ENCODE data around the gene ALG1L2. TPM values are rescaled to one million over a fixed set of nuclear protein-coding genes. Genes with fewer than 3 reads are reported as not detected.
"Not testable (repeated sequence)": the region's sequence is repeated elsewhere in the genome, so short reads cannot be mapped to it uniquely, and the experiment has no call there.

Gene ALG1L2
- total RNA-seq, 1 donor from 2014 or later: 3.7 TPM

DNA sequence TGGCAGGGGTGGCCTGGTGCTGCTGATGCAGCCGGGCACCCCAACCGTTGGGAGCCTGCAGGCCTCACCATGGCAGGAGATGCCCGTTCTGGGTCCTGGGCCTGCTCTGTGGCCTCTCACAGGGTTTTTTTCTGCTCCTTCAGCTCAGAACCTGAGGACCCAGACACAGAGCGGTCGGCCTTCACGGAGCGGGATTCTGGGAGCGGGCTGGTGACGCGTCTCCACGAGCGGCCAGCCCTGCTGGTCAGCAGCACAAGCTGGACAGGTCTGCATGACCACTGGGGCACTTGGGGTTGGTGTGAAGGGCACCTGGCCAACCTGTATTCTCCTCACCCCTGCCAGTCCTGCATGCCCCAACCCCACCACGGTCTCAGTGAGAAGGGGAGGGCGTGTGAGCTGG lies 10.3 kb downstream of the ALG1L2 start:
- no peaks in the 10 kb centered on the region for H3K36me3 ChIP-seq (ENCODE audit: control insufficient read depth in 3 of 3, insufficient read depth in 3 of 3, low read length in 3 of 3)
- H3K27me3 ChIP-seq (ENCODE audit: control insufficient read depth in 3 of 3, insufficient read depth in 3 of 3, low read length in 3 of 3): peaks cover 0 to under 1% (median under 1%) of the 10 kb centered on the region in 3 donors
- H3K4me1 ChIP-seq (ENCODE audit: control insufficient read depth in 3 of 3, insufficient read depth in 3 of 3, low read length in 3 of 3): no peaks in the 10 kb centered on the region
- no peaks in the 10 kb centered on the region for H3K9me3 ChIP-seq (ENCODE audit: control insufficient read depth in 3 of 3, low read length in 3 of 3)
- no peak overlapping the region for H3K4me3 ChIP-seq (ENCODE audit: low read length in 3 of 3)
- H3K27ac ChIP-seq (ENCODE audit: low read depth, low read length): no peak overlapping the region
- no peak overlapping the region for H3K9ac ChIP-seq (ENCODE audit: low read depth in 1 of 3, low read length in 3 of 3)

DNA sequence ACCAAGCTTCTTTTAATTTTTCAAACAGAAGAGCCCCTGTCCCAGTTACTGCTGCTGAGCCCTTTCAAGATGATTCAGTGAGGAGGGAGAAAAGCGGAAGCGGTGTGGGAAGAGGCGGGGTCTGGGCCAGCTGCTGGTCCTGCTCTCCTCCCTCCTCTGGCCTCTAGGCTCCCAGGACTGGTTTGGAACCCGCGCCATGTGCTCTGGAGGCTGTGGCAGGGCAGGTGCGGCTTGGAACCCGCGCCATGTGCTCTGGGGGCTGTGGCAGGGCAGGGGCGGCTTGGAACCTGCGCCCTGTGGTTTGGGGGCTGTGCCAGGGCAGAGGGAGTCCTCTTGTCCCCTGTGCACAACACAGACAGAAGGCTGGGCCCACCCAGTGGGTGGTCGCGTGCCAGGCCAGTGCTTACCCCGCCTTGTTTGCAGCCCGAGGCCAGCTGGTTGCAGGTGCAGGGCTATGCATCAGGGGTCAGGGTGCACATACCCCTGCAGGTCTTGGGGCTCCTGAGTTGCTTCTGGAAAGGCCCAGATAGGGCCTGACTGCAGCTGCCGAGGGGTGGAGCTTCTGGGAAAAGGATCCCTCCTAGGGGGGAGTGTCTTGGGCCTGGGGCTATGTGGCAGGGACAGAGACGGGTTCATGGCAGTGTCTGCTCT lies 12.2 kb downstream of the ALG1L2 start:
- Histone ChIP-seq H3K36me3 (ENCODE audit: control insufficient read depth in 3 of 3, insufficient read depth in 3 of 3, low read length in 3 of 3) (no peaks in the 10 kb centered on the region), H3K4me1 (ENCODE audit: control insufficient read depth in 3 of 3, insufficient read depth in 3 of 3, low read length in 3 of 3) (no peaks in the 10 kb centered on the region), H3K9me3 (ENCODE audit: control insufficient read depth in 3 of 3, low read length in 3 of 3) (no peaks in the 10 kb centered on the region), H3K9ac (ENCODE audit: low read depth in 1 of 3, low read length in 3 of 3) (no peak overlapping the region), H3K27me3 (ENCODE audit: control insufficient read depth in 3 of 3, insufficient read depth in 3 of 3, low read length in 3 of 3) (peaks cover 0 to 3% (median 2%) of the 10 kb centered on the region in 3 donors), H3K27ac (ENCODE audit: low read depth, low read length) (no peak overlapping the region), H3K4me3 (ENCODE audit: low read length in 3 of 3) (no peak overlapping the region)

DNA sequence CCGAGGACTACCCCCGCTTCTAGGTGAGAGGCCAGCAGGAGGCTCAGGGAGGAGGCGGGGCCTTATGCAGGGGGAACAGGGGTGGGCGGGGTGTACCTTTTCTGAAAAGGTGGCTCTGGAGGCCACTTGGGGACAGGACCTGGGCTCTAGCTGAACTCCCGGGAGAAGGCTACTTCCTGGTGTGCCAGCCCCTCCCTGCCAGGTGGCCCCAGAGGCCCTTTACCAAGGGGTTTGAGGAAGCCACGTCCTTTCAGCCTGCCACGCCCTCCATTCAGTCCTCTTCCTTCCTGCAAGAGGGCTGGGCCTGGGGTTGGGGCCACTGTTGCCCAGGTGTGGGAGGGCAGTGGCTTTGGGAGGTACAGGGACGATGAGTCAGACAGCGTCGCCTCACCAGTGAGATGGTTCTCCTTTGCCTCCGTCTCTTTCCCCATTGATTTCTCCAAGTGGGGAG lies 12.9 kb downstream of the ALG1L2 start:
- H3K9me3 ChIP-seq (ENCODE audit: control insufficient read depth in 3 of 3, low read length in 3 of 3); H3K4me1 ChIP-seq (ENCODE audit: control insufficient read depth in 3 of 3, insufficient read depth in 3 of 3, low read length in 3 of 3); H3K27me3 ChIP-seq (ENCODE audit: control insufficient read depth in 3 of 3, insufficient read depth in 3 of 3, low read length in 3 of 3); H3K9ac ChIP-seq (ENCODE audit: low read depth in 1 of 3, low read length in 3 of 3); H3K27ac ChIP-seq (ENCODE audit: low read depth, low read length); H3K4me3 ChIP-seq (ENCODE audit: low read length in 3 of 3); H3K36me3 ChIP-seq (ENCODE audit: control insufficient read depth in 3 of 3, insufficient read depth in 3 of 3, low read length in 3 of 3): not testable (repeated sequence)

DNA sequence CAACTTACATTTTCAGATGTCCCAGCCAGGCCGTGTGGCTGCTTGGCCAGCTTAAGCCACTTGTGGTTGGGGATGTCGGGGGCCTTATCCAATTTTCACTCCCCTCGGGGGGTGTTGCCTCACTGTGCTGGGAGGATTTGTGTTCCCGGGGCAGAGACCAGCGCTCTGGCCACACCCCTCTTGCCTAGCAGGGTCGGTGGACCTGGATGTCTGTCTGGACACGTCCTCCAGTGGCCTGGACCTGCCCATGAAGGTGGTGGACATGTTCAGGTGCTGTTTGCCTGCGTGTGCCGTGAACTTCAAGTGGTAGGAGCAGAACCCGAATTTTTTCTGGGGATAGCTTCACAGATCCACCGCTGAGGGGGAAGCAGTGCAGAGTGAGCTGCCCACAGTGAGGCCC lies 14.2 kb downstream of the ALG1L2 start:
- not testable (repeated sequence) for H3K36me3 ChIP-seq (ENCODE audit: control insufficient read depth in 3 of 3, insufficient read depth in 3 of 3, low read length in 3 of 3); H3K9me3 ChIP-seq (ENCODE audit: control insufficient read depth in 3 of 3, low read length in 3 of 3); H3K4me3 ChIP-seq (ENCODE audit: low read length in 3 of 3); H3K27me3 ChIP-seq (ENCODE audit: control insufficient read depth in 3 of 3, insufficient read depth in 3 of 3, low read length in 3 of 3); H3K4me1 ChIP-seq (ENCODE audit: control insufficient read depth in 3 of 3, insufficient read depth in 3 of 3, low read length in 3 of 3); H3K9ac ChIP-seq (ENCODE audit: low read depth in 1 of 3, low read length in 3 of 3); H3K27ac ChIP-seq (ENCODE audit: low read depth, low read length)

DNA sequence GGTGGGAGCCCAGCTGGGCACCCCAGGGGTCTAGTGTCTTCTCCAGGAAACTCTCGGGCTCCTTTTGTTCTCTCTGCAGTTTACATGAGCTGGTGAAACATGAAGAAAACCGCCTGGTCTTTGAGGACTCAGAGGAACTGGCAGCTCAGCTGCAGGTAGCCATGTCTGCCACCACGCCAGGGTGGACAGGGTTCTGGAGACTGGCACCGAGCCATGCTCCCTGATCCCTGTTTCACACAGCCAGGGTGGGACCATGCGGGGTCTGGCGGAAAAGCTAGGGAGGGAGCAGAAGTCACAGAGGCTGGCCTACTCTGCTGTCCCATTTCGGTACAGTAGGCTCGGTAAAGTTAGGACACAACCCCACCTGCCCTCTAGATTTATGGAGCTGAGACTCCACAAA lies 15.5 kb downstream of the ALG1L2 start:
- not testable (repeated sequence) for H3K27me3 ChIP-seq (ENCODE audit: control insufficient read depth in 3 of 3, insufficient read depth in 3 of 3, low read length in 3 of 3)

DNA sequence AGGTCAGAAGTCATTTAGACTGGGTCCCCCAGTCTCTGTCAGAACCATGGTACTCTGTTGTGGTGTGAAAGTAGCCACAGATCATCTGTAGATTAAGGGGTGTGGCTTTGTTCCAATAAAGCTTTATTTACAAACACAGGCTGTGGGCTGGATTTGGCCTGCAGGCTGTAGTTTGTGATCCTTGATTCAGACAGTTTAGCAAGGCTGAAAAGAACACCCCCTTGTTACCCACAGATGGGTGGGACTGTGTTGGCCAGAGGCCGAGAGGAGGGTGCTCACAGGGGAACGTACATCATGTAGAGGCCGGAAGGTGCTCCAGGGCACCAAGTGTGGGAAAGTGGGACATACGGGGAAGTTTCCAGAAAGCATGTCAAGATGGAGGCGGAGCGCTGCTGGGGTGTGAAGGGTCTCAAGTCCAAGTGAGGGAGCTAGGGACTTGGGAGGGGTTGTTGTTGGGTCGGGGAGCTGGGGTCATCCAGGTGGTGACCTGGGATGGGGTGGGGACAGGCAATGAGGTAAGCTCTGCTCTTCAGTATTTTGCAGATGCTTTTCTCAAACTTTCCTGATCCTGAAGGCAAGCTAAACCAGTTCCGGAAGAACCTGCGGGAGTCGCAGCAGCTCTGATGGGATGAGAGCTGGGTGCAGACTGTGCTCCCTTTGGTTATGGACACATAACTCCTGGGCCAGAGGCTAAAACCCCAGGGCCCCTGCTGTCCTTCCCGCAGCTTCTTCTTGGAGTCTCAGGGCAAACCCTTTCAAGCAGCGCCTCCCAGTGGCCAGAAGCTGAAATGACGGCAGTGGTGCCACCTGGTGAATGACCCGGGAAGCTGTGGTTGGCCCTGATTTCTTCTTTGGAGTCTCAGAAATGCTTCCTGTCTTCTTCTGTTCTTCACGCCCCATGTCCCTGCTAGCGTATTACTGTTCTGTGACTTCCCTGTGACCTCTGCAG lies 16.3 kb downstream of the ALG1L2 start:
- H3K4me3 ChIP-seq (ENCODE audit: low read length in 3 of 3); H3K9me3 ChIP-seq (ENCODE audit: control insufficient read depth in 3 of 3, low read length in 3 of 3); H3K36me3 ChIP-seq (ENCODE audit: control insufficient read depth in 3 of 3, insufficient read depth in 3 of 3, low read length in 3 of 3); H3K9ac ChIP-seq (ENCODE audit: low read depth in 1 of 3, low read length in 3 of 3); H3K27ac ChIP-seq (ENCODE audit: low read depth, low read length); H3K27me3 ChIP-seq (ENCODE audit: control insufficient read depth in 3 of 3, insufficient read depth in 3 of 3, low read length in 3 of 3); H3K4me1 ChIP-seq (ENCODE audit: control insufficient read depth in 3 of 3, insufficient read depth in 3 of 3, low read length in 3 of 3): not testable (repeated sequence)

More for the DNA sequence above, 15.5 kb downstream of the ALG1L2 start:
- H3K36me3 ChIP-seq (ENCODE audit: control insufficient read depth in 3 of 3, insufficient read depth in 3 of 3, low read length in 3 of 3); H3K4me1 ChIP-seq (ENCODE audit: control insufficient read depth in 3 of 3, insufficient read depth in 3 of 3, low read length in 3 of 3); H3K9me3 ChIP-seq (ENCODE audit: control insufficient read depth in 3 of 3, low read length in 3 of 3); H3K9ac ChIP-seq (ENCODE audit: low read depth in 1 of 3, low read length in 3 of 3); H3K4me3 ChIP-seq (ENCODE audit: low read length in 3 of 3); H3K27ac ChIP-seq (ENCODE audit: low read depth, low read length): not testable (repeated sequence)

DNA sequence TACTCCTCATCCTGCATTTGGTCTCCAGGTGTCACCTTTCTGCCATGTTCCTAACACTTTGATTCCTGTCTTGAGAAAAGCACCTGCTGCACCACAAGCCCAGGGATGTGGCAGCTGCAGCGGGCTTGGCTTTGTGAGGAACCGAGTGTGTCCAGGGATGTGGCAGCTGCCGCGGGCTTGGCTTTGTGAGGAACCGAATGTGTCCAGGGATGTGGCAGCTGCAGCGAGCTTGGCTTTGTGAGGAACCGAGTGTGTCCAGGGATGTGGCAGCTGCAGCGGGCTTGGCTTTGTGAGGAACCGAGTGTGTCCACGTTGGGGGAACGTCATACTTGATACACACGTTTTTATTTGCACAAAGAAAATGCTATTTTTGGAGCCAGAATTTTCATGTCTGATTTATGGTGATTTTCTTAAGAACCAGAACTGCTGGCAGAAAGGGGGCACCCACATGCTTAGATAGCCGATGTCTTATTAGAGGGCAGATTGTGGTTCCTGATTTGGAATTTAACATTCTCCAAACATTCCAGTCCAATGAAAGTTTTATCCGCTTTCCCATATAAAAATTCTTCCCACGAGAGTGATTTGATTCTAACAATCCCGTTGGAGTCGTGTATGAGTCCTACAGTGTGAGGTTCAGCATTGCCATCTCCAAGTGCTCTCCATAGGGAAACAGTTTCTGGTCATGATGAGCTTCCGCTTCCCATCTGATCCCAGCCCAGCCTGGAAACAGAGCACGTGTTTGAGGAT lies 17.2 kb downstream of the ALG1L2 start:
- not testable (repeated sequence) for H3K4me3 ChIP-seq (ENCODE audit: low read length in 3 of 3); H3K27me3 ChIP-seq (ENCODE audit: control insufficient read depth in 3 of 3, insufficient read depth in 3 of 3, low read length in 3 of 3); H3K4me1 ChIP-seq (ENCODE audit: control insufficient read depth in 3 of 3, insufficient read depth in 3 of 3, low read length in 3 of 3); H3K36me3 ChIP-seq (ENCODE audit: control insufficient read depth in 3 of 3, insufficient read depth in 3 of 3, low read length in 3 of 3); H3K9ac ChIP-seq (ENCODE audit: low read depth in 1 of 3, low read length in 3 of 3); H3K9me3 ChIP-seq (ENCODE audit: control insufficient read depth in 3 of 3, low read length in 3 of 3); H3K27ac ChIP-seq (ENCODE audit: low read depth, low read length)

DNA sequence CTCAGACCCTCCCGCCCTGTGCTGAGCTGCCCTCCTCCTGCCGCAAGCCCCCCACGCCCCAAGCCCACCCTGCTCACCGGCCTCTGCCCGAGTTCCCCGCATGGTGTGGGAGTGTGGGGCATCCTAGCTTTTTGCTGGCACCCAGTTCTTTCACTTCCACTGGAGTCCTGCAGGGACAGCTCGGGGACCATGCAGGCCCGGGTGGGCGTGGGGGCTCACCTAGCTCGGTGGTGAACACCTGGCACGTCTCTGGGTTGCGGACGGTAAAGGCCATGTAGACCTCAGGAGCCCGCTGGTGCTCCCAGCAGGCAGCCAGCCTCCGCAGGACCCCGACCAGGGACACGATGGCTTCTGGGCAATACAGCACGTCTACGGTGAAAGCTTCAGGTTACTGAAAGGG lies 20.9 kb downstream of the ALG1L2 start:
- not testable (repeated sequence) for H3K9ac ChIP-seq (ENCODE audit: low read depth in 1 of 3, low read length in 3 of 3); H3K4me3 ChIP-seq (ENCODE audit: low read length in 3 of 3); H3K27me3 ChIP-seq (ENCODE audit: control insufficient read depth in 3 of 3, insufficient read depth in 3 of 3, low read length in 3 of 3); H3K27ac ChIP-seq (ENCODE audit: low read depth, low read length); H3K36me3 ChIP-seq (ENCODE audit: control insufficient read depth in 3 of 3, insufficient read depth in 3 of 3, low read length in 3 of 3); H3K9me3 ChIP-seq (ENCODE audit: control insufficient read depth in 3 of 3, low read length in 3 of 3); H3K4me1 ChIP-seq (ENCODE audit: control insufficient read depth in 3 of 3, insufficient read depth in 3 of 3, low read length in 3 of 3)

DNA sequence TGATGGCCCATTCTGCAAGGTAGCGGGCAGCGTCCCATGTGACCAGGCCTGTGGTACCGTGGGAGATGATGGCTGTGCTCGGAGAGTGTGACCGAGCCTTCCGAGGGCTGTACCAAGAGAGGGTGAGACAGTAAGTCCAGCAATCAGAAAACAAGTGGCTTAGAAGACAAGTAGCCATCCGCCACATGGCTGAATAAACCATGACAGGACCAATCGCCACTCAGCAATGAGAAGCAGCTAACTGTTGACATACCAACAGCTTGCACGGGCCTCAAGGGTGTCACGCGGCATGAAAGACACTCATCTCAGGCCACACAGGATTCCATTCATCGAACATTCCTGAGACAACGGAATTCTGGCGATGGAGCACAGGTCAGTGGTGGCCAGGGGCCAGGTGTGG lies 22.6 kb downstream of the ALG1L2 start:
- H3K4me3 ChIP-seq (ENCODE audit: low read length in 3 of 3); H3K9me3 ChIP-seq (ENCODE audit: control insufficient read depth in 3 of 3, low read length in 3 of 3); H3K9ac ChIP-seq (ENCODE audit: low read depth in 1 of 3, low read length in 3 of 3); H3K4me1 ChIP-seq (ENCODE audit: control insufficient read depth in 3 of 3, insufficient read depth in 3 of 3, low read length in 3 of 3); H3K36me3 ChIP-seq (ENCODE audit: control insufficient read depth in 3 of 3, insufficient read depth in 3 of 3, low read length in 3 of 3); H3K27me3 ChIP-seq (ENCODE audit: control insufficient read depth in 3 of 3, insufficient read depth in 3 of 3, low read length in 3 of 3); H3K27ac ChIP-seq (ENCODE audit: low read depth, low read length): not testable (repeated sequence)

Measured in skeletal muscle tissue (tissue), 4 donors.